SK-N-SH (cell line): ENCODE data around the gene MTPN. TPM values are rescaled to one million over a fixed set of nuclear protein-coding genes. Genes with fewer than 3 reads are reported as not detected.

ENCODE experiments used
- CTCF ChIA-PET: fragments of 300-600, 350-600 bp; formaldehyde crosslinking; extraction: SDS; loops from one replicate; lab custom pipeline; 2021; lab: Yijun Ruan, JAX
- POLR2A ChIA-PET: fragments of 350-600 bp; sonication (Branson Sonifier 250); formaldehyde crosslinking; extraction: SDS; loops from one replicate; lab custom pipeline; 2020; ENCODE audit warnings: antibody characterized with exemption, inconsistent platforms; lab: Yijun Ruan, JAX
- DNase-seq: peaks from one replicate; pipeline ENCODE4 v3.0.0; 2012
- H2AFZ ChIP-seq: fragments of 200-600 bp; sonication (generic); 2 replicates; pipeline ENCODE4 v1.8.1; 2016; ENCODE audit warnings: antibody characterized with exemption, mild to moderate bottlenecking, low read depth
- H3F3A ChIP-seq: fragments of 200-600 bp; sonication (generic); replicated peaks from 2 replicates; pipeline ENCODE3; 2016; ENCODE audit warnings: antibody characterized with exemption, mild to moderate bottlenecking; ENCODE audit not compliant: insufficient read depth
- H3K27ac ChIP-seq, 2 experiments: fragments of 200-500 bp in 1 of 2; fragments of 200-600 bp in 1 of 2; sonication (Bioruptor generic) in 1 of 2; sonication (generic), shearing (Covaris generic) in 1 of 2; 2 replicates each; pipeline versions ENCODE4 v1.5.1 to v1.6.1; 2014 to 2016; ENCODE audit warnings: low read depth in 2 of 2, inconsistent platforms in 1 of 2, low read length in 1 of 2, mild to moderate bottlenecking in 1 of 2, mixed read lengths in 1 of 2
- H3K27me3 ChIP-seq: fragments of 200-600 bp; sonication (generic), shearing (Covaris generic); 2 replicates; pipeline ENCODE4 v1.6.1; 2016; ENCODE audit warnings: mixed run types; ENCODE audit not compliant: insufficient read depth
- H3K36me3 ChIP-seq, 2 experiments: fragments of 200-500 bp in 1 of 2; fragments of 200-600 bp in 1 of 2; sonication (Bioruptor generic) in 1 of 2; sonication (generic) in 1 of 2; replicated peaks in 1 of 2; 2 replicates each; pipeline versions ENCODE3 to v1.5.1; 2014 to 2016; ENCODE audit warnings: low read length in 1 of 2, mild to moderate bottlenecking in 1 of 2; ENCODE audit not compliant: insufficient read depth in 2 of 2, control insufficient read depth in 1 of 2
- H3K4me1 ChIP-seq, 2 experiments: fragments of 200-500 bp in 1 of 2; fragments of 200-600 bp in 1 of 2; sonication (Bioruptor generic) in 1 of 2; sonication (generic), shearing (Covaris generic) in 1 of 2; 2 replicates each; pipeline versions ENCODE4 v1.5.1 to v1.6.1; 2014 to 2016; ENCODE audit warnings: low read depth in 1 of 2, low read length in 1 of 2, mixed run types in 1 of 2; ENCODE audit not compliant: insufficient read depth in 2 of 2, control insufficient read depth in 1 of 2
- H3K4me2 ChIP-seq: fragments of 200-600 bp; sonication (generic), shearing (Covaris generic); 2 replicates; pipeline ENCODE4 v1.6.1; 2017; ENCODE audit warnings: mixed run types
- H3K4me3 ChIP-seq, 2 experiments: fragments of 200-500 bp in 1 of 2; fragments of 200-600 bp in 1 of 2; sonication (Bioruptor generic) in 1 of 2; sonication (generic), shearing (Covaris generic) in 1 of 2; 2 replicates each; pipeline versions ENCODE4 v1.5.1 to v1.8.1; 2014 to 2016; ENCODE audit warnings: low read depth in 2 of 2, inconsistent platforms in 1 of 2, low read length in 1 of 2, mild to moderate bottlenecking in 1 of 2, mixed read lengths in 1 of 2, moderate library complexity in 1 of 2
- H3K79me2 ChIP-seq: fragments of 200-600 bp; sonication (generic); 2 replicates; pipeline ENCODE4 v1.8.1; 2017; ENCODE audit warnings: mild to moderate bottlenecking; ENCODE audit not compliant: insufficient read depth
- H3K9ac ChIP-seq: fragments of 200-600 bp; sonication (generic); 2 replicates; pipeline ENCODE4 v1.6.1; 2017; ENCODE audit warnings: mixed run types
- H3K9me2 ChIP-seq: fragments of 200-600 bp; sonication (generic); 2 replicates; pipeline ENCODE4 v1.6.1; 2017; ENCODE audit warnings: mixed run types
- H3K9me3 ChIP-seq: fragments of 200-600 bp; sonication (generic); 2 replicates; pipeline ENCODE4 v1.6.1; 2017; ENCODE audit warnings: mixed run types, mild to moderate bottlenecking, moderate library complexity
- H4K20me1 ChIP-seq: fragments of 200-600 bp; sonication (generic); 2 replicates; pipeline ENCODE4 v1.6.1; 2017; ENCODE audit warnings: mild to moderate bottlenecking, mixed run types; ENCODE audit not compliant: insufficient read depth
- CHD2 ChIP-seq: fragments of 150-350 bp; IDR thresholded peaks from 2 replicates; pipeline ENCODE4 v1.6.1; 2018; ENCODE audit warnings: low read length; ENCODE audit not compliant: partially characterized antibody
- EP300 ChIP-seq, 2 experiments: IDR thresholded peaks; 2 replicates each; pipeline versions ENCODE4 v1.4.0 to v1.6.1; 2012; ENCODE audit warnings: borderline replicate concordance in 1 of 2, low read depth in 1 of 2, low read length in 1 of 2
- EZH2phosphoT487 ChIP-seq: fragments of 200-600 bp; sonication (generic); IDR thresholded peaks from 2 replicates; pipeline ENCODE4 v1.6.1; 2017; ENCODE audit warnings: low read depth, mixed run types, mild to moderate bottlenecking, antibody characterized with exemption, moderate library complexity, borderline replicate concordance
- FOSL2 ChIP-seq: IDR thresholded peaks from 2 replicates; pipeline ENCODE4 v1.4.0; 2012; ENCODE audit warnings: low read depth, mild to moderate bottlenecking, moderate library complexity, borderline replicate concordance
- FOXM1 ChIP-seq: IDR thresholded peaks from 2 replicates; pipeline ENCODE4 v1.4.0; 2012; ENCODE audit warnings: low read depth, mild to moderate bottlenecking
- GABPA ChIP-seq: IDR thresholded peaks from 2 replicates; pipeline ENCODE4 v1.4.0; 2012; ENCODE audit warnings: low read depth, mild to moderate bottlenecking
- MAX ChIP-seq: IDR thresholded peaks from 2 replicates; pipeline ENCODE4 v1.4.0; 2012; ENCODE audit warnings: low read depth
- MXI1 ChIP-seq: IDR thresholded peaks from 2 replicates; pipeline ENCODE4 v1.6.1; 2012; ENCODE audit warnings: mild to moderate bottlenecking, low read depth, low read length, improper control_type of control experiment
- NFIC ChIP-seq: IDR thresholded peaks from 2 replicates; pipeline ENCODE4 v1.4.0; 2012; ENCODE audit warnings: borderline replicate concordance
- POLR2AphosphoS5 ChIP-seq: IDR thresholded peaks from 2 replicates; pipeline ENCODE4 v1.6.1; 2012; ENCODE audit warnings: low read depth, low read length
- RAD21 ChIP-seq: IDR thresholded peaks from 2 replicates; pipeline ENCODE4 v1.6.1; 2012; ENCODE audit warnings: mild to moderate bottlenecking, low read length
- RCOR1 ChIP-seq: fragments of 150-350 bp; IDR thresholded peaks from 2 replicates; pipeline ENCODE4 v1.6.1; 2017; ENCODE audit warnings: antibody characterized with exemption, low read length
- REST ChIP-seq: IDR thresholded peaks from 2 replicates; pipeline ENCODE4 v1.6.1; 2012; ENCODE audit warnings: mild to moderate bottlenecking, low read depth, low read length, moderate library complexity
- RXRA ChIP-seq: IDR thresholded peaks from 2 replicates; pipeline ENCODE4 v1.4.0; 2012; ENCODE audit warnings: low read depth, mild to moderate bottlenecking, borderline replicate concordance
- TAF1 ChIP-seq: IDR thresholded peaks from 2 replicates; pipeline ENCODE4 v1.6.1; 2012; ENCODE audit warnings: low read depth, mild to moderate bottlenecking, low read length, moderate library complexity, borderline replicate concordance
- TEAD4 ChIP-seq: IDR thresholded peaks from 2 replicates; pipeline ENCODE4 v1.4.0; 2012; ENCODE audit warnings: mild to moderate bottlenecking, borderline replicate concordance; ENCODE audit not compliant: insufficient read depth
- USF1 ChIP-seq: IDR thresholded peaks from 2 replicates; pipeline ENCODE4 v1.4.0; 2012; ENCODE audit warnings: low read depth, borderline replicate concordance
- USF2 ChIP-seq: fragments of 150-350 bp; IDR thresholded peaks from 2 replicates; pipeline ENCODE4 v1.6.1; 2017; ENCODE audit warnings: antibody characterized with exemption, low read length, low read depth, borderline replicate concordance
- YY1 ChIP-seq: IDR thresholded peaks from 2 replicates; pipeline ENCODE4 v1.4.0; 2012; ENCODE audit warnings: low read depth, mild to moderate bottlenecking
- WGBS: methylation state at CpG from one replicate; pipeline ENCODE4 v1.1.6; 2017; ENCODE audit warnings: low lambda C conversion rate; 5-methylcytosine and 5-hydroxymethylcytosine counted together
- polyA plus RNA-seq, 3 experiments: library from polyadenylated mRNA; depleted of rRNA; stranded (reverse); fragments of >200 nt; gene quantifications; 2 replicates each; pipeline ENCODE4 v1.2.3, GENCODE V29; 2012

MTPN gene
- polyA plus RNA-seq, 1 of the 3 experiments (the other 2 are of a cell fraction), result 135 TPM

- H3K4me2 ChIP-seq, result no peak overlapping the region
- H4K20me1 ChIP-seq, result no peaks in the 10 kb centered on the region
- no peak overlapping the region for H3K27ac ChIP-seq
- H3K9me3 ChIP-seq, result no peaks in the 10 kb centered on the region
- no peaks in the 10 kb centered on the region for H3K9me2 ChIP-seq
- H2AFZ ChIP-seq, result no peak overlapping the region
- no peaks in the 10 kb centered on the region for H3K4me1 ChIP-seq
- no peak for TF ChIP-seq RAD21
- no peak for TF ChIP-seq USF1
- TF ChIP-seq RXRA, result no peak
- TF ChIP-seq YY1, result no peak
- TF ChIP-seq EP300 (IDR thresholded peaks at IDR 0.05; ENCODE audit: borderline replicate concordance in 1 of 2, low read depth in 1 of 2, low read length in 1 of 2), result no peak
- no peak for TF ChIP-seq GABPA
- TF ChIP-seq REST, result no peak
- no peak for TF ChIP-seq NFIC
- TF ChIP-seq EZH2phosphoT487, result no peak
- TF ChIP-seq RCOR1, result no peak
- TF ChIP-seq CHD2, result no peak
- TF ChIP-seq FOSL2, result no peak
- TF ChIP-seq TEAD4, result no peak
- TF ChIP-seq TAF1, result no peak
- no peak for TF ChIP-seq POLR2AphosphoS5
- TF ChIP-seq USF2, result no peak
- no peak for TF ChIP-seq MAX
- no peak for TF ChIP-seq MXI1
- no peak for TF ChIP-seq FOXM1
- no peaks in the 10 kb centered on the region for H3K27me3 ChIP-seq
- no peak for DNase-seq
- H3K4me3 ChIP-seq, result no peak overlapping the region
- no peaks in the 10 kb centered on the region for H3K36me3 ChIP-seq
- POLR2A ChIA-PET, result no interaction called here
- no peaks in the 10 kb centered on the region for H3F3A ChIP-seq
- no peaks in the 10 kb centered on the region for H3K79me2 ChIP-seq
- H3K9ac ChIP-seq, result no peak overlapping the region
- CTCF ChIA-PET, result no interaction called here
- 64% methylated on average over 9 of the region's 9 CpGs for WGBS
Measured at GRCh38 chr7:135884495-135885232, 92.5 kb downstream of the MTPN start.
